ENCODE results near the gene TRIM2.

Gene TRIM2

DNA sequence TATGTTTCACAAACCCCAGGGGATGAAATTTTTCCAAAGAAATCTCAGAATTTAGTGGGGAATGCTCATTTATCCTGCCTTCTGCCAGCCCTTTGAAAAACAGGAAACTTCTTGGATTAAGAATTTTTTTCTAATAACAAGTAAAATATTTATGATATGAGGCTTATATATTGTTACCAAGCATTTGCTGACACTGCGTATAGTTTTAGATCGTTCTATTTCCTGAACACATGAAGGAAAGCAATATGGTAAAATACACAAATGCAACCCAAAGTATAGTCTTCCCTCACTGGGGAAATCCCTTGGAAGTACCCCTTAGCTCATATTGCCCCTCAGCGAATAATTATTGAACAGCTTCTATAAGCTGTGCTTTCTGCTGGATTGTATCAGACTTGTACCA is 85.9 kb downstream of the TRIM2 start:
- DNase-seq = no peak

DNA sequence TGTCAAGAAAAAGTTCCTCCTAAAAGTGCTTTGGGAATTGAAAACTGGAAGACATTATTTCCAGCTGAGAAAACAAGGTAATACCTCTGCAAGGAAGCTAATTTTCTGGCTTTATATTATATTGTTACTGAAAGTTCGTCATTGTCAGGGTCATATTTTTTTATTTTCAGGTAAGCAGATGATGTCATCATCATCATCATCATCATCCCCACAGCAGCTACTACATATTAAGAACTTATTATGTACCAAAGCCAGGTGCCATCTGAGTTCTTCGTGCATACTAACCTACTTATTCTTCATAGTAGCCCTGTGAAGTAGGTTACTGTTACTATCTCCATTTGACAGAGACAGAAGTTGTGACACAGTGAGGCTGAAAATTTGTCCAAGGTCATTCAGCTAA is 87.3 kb downstream of the TRIM2 start:
- DNase-seq = no peak

DNA sequence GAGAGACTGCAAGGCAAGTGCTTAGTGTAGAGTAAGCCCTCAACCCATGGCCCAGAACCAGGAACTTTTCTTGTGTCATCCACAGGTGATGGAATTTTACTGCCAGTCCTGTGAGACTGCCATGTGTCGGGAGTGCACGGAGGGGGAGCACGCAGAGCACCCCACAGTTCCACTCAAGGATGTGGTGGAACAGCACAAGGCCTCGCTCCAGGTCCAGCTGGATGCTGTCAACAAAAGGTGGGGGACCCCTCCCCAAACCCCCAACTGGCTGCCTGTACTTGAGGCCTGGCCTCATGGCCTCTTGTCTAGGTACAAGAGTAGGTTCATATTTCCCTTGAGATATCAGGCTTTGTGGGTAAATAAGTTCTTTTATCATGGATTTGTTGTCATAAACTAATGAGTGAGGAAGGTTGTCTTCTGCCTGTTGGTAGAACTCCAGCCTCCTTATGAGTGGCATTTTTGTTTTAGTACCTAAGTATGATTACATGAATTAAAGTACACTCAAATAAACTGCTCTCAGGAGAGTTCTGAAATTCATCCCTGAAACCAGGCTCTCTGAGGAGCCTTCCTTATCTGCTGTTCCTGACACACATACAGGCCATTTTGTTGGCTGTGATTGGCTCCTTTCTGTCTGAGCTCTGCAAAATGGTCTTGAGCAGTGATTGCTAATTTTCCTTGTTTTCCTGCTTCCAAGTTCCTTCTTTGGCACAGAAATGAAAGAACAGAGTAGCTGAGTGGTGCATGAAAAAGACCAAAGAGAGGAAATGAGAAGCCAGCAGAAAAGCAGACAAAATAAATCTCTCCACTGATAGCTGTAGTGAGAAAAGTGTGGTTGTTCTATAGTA is 88.9 kb downstream of the TRIM2 start:
- no peak for DNase-seq

DNA sequence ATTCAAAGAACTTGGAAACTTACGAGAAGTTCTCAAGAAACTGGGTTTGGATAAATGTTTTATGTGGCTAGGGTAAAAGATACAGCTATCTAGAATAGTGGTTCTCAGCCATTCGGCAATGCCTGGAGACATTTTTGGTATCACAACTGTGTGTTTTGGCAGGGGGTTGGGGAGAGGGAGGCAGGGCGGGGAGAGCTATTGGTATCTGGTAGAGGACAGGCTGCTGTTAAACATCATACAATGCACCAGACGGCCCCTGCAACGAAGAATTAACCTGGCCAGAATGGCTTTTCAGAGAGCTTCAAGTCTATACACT is 89.5 kb downstream of the TRIM2 start:
- no peak for DNase-seq

DNA sequence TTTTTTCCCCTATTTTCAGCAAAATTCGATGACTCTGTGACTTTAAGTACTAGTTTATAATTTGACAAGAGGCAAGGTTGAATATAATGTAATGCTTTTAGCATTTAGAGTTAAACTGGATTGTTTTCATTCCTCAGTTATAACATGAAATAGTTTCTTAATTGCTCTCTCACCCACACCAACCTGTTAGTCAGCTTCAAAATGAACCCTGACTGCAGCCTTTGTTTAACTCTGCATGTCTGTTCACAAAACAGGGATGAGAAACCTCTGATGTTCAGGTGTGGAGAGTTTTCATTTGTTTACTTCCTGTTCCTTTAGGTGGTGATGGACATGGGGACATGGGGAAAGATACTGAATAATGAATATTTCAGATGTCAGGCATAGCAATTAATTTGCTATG is 90.4 kb downstream of the TRIM2 start:
- no peak for DNase-seq

DNA sequence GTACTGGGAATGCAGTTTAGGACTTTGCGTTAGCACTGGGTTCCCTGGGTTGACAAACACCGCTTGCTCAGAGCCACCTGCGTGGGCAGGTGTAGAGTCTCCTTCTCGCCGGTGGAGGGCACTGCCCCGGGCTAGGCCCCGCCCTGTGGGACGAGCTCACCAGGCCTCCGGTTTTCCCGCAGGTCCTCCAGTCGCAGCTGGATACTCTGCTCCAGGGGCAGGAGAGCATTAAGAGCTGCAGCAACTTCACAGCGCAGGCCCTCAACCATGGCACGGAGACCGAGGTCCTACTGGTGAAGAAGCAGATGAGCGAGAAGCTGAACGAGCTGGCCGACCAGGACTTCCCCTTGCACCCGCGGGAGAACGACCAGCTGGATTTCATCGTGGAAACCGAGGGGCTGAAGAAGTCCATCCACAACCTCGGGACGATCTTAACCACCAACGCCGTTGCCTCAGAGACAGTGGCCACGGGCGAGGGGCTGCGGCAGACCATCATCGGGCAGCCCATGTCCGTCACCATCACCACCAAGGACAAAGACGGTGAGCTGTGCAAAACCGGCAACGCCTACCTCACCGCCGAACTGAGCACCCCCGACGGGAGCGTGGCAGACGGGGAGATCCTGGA is 91.0 kb downstream of the TRIM2 start:
- DNase-seq = no peak

DNA sequence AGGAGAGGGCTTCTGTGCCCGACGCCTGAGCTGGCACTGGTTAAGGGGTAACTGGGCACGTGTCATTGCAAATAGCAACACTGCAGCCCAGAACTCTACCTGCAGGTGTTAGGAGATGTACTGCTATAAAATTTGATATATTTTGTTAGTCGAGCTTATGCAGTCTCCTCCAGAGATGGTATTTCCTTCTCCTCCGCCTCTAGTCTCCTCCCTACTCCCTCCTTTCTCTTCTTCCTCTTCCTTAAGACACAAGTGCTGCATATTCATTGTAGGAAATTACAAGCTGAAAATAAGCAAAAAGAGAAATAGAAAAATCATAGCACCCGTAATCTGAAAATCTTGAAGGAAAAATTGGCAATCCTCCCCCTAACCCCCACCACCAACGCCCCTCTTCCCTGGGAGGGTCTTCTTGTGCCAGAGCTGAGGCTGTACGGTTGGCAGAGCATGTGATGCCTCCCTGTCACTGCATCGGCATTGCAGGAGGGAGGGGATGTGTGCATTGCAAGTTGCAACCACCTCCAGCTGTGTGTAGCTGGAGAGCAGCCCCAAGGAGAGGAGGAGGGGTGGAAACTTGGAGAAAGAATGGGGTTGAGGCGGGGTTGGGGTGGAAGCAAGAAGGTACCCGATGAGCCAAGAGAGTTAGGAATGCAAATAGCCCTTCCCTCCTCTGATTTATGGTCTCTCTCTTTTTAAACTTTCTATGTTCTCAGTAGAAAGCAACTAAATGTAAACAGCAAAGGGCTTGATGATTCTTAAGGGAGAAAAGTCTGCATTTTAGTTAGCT is 92.0 kb downstream of the TRIM2 start:
- DNase-seq = no peak

DNA sequence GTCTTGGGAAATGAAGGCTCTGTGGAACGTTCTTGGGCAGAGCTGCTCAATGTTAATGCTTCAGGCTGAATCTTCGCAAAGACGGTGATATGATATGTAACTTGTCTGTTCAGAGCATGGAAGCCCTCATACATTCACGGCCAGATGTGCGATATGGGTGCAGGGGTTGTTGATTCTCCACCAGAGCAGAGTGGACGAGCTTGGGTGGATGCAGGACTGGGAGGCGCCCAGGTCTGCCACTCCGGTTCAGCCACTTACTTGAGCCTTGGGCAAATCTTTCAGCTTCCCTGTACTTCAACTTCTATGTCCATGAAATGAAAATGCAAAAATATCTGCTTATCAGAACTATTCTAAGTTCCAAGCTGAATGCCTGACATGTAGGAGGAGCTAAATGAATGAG is 92.9 kb downstream of the TRIM2 start:
- DNase-seq = no peak

DNA sequence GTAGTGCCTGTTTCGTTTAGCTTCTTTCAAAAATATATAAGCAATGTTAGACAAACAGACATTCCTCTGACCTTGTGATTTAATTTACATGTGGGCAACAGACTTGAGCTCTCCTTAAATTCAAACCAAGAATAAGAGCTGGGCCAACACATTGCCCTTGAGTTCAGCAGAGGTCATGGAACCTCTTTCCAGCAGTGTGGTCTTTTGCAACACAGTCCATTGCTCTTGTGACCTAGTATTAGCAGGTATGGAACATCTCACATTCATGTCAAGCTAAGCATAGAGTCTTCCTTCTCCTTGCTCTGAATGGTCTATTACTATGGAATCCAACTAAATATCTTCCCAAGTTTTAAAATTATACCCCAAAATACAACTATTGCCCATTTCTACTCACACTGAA is 106.5 kb downstream of the TRIM2 start:
- no peak for DNase-seq

DNA sequence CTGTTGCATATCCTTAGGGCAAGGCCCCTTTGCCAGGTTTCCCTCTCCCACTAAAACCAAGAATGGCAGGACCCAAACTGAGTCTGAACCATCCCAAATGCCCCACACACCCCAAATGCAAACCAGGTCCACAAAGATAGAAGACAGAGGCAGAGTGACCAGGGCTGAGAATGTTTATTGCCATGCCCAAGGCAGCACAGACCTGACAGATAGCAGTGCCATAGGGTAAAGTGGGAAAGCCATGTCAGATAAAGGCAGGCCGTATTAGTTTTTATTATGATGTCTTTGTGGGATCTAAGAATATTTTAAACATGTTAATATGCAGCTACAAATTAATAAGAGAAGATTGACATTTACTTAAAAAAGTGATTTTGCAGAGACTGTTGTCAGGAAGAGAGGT is 110.7 kb downstream of the TRIM2 start:
- DNase-seq = no peak

DNA sequence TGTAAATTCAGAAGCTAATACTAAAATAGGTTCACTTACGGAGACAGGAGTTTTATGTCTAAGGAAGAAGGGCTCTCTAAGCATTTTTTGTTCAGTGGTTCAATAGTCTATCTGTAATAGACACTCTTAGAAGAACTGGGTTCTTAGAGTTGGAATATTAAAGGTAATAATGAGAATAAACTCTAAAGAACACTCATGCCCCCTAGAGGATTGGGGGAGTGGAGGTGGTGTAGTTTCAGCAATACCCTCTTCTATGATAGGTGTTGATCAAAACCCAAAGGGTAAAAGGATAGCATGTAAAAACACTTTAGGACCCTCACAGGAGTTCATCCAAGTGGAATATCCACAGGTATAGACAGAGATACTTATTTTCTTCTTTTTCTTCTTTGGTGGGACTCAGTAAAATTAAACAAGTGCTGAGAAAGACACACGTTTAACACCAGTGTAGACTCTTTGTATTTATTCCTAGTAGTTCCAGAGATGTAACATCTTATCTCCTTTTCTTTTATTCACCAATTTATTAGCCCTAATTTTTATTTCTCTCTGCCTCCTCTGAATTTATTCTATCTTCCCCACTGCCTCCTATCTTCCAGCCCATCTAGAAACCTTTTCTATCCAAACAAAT is 114.6 kb downstream of the TRIM2 start:
- DNase-seq = no peak

DNA sequence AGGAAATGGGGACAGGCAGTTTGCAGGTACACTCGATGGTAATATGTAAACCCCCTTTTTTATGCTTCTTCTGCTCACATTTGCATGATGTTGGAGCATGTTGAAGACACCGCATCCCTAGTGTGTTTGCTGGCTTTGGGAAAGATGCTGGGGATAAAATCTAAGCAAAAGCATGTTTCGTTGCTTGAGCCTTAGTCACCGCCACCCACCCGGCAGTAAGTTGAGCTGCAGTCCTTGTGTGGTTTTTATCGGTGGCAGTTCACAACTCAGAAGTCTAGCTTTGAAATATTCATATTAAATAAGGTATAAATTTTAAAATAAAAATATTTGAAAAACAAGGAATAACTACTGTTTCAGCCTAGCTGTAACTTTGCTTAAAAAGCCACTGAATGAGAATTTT is 118.5 kb downstream of the TRIM2 start:
- no peak for DNase-seq

DNA sequence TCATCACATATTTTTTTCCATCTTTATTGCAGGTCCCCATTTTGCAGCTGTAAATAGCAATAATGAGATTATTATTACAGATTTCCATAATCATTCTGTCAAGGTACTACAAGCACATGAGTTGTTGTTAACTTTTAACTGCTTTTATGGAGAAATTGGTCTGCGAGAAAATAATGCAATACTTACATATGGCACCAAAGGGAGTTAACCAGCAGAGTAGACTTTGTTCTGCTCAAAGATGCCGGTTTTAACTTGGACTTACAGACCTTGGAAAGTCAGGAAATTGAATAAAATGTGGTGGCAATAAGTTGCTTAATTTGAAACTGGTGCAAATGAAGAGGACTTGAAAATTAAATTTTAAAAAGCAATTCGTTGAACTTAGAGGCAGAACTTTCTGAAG is 119.8 kb downstream of the TRIM2 start:
- DNase-seq = no peak

DNA sequence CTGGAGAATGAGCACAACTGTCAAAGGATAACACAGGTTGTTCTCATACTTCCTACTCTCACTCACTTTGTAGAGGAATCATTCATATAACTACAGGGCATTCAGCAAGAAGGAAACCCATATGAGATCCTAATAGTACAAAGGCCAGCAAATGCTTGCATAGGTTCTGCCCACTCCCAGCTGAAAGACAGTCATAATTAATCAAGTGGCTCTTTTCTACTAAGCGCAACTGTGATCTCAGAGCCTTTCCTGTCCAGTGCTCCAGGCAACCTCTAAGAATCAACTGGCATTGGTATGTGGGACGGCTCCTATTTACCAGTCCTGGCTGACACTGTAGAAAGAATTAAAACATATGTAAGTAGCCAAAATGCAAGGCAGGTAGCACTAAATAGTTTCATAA is 121.3 kb downstream of the TRIM2 start:
- no peak for DNase-seq

DNA sequence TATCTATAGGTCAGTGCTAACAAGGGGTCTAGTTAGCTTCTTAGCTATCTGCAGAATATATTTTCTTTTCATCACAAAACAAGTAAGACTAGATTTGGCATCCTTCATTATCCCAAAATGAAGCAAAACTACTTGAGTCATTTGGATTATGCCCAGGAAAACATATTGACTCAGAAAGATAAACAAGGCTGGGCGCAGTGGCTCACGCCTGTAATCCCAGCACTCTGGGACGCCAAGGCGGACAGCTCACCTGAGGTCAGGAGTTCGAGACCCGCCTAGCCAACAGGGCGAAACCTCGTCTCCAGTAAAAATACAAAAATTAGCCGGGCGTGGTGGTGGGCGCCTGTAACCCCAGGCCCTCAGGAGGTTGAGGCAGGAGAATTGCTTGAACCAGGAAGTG is 122.3 kb downstream of the TRIM2 start:
- DNase-seq = no peak

DNA sequence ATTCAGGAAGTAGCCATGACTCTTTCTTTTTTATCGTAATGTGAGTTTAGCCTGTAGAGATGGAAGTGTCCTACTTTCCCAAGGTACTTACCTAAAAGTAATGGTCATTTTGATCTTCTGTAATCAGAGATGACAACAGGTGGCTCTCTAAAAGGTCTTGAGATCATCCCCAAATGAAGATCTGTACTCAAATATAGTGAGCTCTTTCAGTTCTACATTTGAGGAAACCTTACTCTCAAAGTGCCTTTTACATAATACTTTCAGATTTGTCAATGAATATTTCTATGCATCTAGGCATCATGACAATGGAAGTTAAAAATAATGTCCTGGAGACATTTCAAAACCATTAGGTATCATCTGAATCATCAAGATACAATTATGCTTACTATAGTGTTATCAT is 123.0 kb downstream of the TRIM2 start:
- no peak for DNase-seq

DNA sequence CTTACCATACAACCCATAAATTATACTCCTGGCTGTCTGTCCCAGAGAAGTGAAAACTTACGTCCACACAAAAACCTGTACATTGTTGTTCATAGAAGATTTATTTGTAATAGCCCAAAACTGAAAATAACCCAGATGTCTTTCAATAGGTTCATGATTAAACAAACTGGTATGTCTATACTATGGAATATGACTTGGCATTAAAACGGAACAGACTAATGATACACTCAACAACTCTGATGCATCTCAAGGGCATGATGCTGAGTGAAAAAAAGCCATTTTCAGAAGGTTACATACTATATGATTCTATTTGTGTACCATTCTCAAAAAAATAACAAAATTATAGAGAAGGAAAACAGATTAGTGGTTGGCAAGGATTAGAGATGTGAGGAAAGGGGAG is 128.7 kb downstream of the TRIM2 start:
- DNase-seq = no peak

DNA sequence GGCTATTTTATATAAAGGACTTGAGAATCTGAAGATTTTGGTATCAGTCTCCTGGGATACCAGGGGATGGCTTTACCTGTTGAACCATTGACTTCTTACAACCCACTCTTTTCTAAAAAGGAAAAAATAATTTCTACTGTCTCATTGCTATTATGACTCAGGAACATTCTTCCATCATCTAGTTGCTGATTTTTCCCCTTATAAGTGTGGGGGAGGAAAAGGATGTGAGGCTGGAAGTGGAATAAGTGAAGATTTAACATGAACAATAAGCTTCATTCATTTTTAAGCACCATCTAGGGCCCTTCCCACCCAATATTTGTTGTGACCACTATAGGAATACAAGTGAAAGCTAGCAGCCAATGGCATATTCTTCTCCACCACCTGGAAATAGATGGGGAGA is 129.6 kb downstream of the TRIM2 start:
- no peak for DNase-seq

DNA sequence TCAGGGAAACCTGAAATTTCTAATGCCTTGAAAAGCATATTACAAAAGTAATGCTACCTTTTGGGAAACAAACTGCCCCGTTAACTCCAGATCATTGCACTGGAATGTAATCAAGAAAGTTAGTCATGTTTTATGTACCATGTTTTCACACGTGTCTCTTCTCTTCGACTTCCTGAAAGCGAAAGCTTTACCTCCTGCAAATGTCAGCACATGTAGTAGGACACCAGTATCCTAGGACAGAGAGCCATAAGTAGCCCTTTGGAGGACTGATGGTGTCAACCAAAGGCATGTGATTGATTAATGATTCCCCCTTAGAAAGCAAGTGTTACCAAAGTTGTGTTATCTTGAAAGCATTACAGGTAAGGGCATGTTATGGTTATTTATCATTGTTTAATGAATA is 131.4 kb downstream of the TRIM2 start:
- DNase-seq = no peak

DNA sequence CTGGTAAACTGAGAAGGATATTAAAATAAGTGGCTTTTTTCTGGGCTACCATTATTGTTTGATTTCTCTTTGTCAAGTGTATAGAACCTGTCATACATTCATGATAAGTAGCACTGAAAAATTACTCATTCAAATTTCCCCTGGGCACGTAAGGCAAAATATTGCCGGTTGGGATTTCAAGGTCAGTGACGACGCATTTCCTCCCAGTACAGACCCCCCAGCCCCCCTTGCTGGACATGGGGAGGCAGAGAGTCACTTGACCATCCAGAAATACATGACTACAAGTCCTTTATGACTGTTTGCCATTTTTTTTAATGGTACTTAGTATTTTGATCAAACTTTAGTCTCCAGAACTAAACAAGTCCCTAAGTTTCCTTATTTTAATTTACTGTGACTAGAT is 133.4 kb downstream of the TRIM2 start:
- DNase-seq = no peak

DNA sequence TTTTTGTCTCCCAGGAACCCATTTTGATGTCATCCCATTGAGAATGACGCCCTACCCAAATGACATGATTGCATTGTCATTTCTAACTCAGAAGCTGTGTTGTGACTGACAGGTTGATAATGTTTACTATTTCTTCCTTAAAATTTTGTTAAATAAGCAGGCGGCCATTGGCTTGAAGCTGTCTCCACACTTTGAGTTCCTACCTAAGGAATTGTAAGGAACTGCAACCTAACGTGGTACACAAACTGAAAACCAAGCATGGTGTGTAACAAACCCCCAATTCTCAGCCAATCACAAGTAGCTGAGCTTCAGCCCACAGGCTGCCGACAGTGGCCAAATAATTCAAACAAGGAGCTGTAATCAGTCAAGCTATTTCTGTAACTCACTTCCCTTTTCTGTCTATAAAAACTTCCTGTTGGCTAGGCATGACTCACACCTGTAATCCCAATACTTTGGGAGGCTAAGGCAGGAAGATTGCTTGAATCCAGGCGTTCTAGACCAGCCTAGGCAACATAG is 137.4 kb downstream of the TRIM2 start:
- DNase-seq = no peak

DNA sequence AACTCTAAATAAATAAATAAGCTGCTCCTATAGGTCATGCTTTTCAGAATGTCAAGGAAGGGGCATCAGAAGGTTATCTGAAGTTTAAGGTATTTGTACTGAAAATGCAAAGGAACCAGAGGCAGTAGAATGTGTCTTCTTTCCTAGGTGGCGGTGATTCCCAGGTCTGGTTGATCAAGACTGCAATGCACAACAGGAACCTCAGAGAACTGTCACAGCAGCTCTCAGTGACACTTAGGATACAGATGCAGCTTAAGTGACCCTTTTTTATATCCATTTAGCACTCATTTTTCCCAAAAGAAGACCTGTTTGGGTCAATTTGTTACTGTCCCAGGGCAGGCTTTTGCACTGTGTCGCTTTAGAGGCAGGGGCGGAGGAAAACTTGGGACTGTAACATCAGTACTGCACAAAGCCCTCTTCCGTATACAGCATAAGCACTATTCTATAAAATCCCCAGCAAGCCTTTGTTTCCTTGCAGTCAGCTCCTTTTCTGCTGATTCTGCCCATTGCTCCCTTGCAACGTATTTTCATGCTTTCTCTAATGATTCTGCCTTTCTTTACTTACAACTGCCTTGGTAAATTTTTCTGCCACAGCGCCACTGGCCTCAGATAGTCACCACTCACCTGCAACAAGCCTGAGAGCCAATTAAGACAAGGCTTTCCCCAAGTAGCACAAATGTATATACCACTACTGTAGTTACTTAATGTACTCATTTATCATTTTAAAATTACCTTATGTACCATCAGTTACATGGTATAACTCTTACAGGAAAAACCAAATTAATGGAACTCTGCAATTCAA is 138.7 kb downstream of the TRIM2 start:
- no peak for DNase-seq
